ENCODE results near the gene ATP13A1. TPM values are rescaled to one million over a fixed set of nuclear protein-coding genes. Genes with fewer than 3 reads are reported as not detected.
"Not testable (repeated sequence)": the region's sequence is repeated elsewhere in the genome, so short reads cannot be mapped to it uniquely, and the experiment has no call there.

ATP13A1 gene
- polyA plus RNA-seq, 1 of the 3 experiments (the other 2 are of a cell fraction) = 67.9 TPM

DNA sequence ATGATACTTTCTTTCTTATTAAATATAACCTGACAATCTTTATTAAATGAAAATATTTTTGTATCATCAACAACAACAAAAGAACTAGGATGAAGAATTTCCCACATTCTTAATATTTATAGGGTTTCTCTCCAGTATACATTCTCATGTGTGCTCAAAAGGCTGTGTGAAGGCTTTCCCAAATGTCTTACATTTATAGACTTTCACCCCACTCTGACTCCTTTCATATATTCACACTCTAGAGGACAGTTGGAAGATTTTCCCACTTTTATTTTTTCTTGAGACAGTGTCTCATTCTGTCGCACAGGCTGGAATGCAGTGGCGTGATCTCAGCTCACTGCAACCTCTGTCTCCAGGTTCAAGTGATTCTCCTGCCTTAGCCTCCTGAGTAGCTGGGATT lies 47.0 kb upstream of the ATP13A1 start (continued):
- TF ChIP-seq, protein P1, sequence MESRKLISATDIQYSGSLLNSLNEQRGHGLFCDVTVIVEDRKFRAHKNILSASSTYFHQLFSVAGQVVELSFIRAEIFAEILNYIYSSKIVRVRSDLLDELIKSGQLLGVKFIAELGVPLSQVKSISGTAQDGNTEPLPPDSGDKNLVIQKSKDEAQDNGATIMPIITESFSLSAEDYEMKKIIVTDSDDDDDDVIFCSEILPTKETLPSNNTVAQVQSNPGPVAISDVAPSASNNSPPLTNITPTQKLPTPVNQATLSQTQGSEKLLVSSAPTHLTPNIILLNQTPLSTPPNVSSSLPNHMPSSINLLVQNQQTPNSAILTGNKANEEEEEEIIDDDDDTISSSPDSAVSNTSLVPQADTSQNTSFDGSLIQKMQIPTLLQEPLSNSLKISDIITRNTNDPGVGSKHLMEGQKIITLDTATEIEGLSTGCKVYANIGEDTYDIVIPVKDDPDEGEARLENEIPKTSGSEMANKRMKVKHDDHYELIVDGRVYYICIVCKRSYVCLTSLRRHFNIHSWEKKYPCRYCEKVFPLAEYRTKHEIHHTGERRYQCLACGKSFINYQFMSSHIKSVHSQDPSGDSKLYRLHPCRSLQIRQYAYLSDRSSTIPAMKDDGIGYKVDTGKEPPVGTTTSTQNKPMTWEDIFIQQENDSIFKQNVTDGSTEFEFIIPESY (IDR thresholded peaks at IDR 0.05; ENCODE audit: borderline replicate concordance, low read depth) = no peak
- no peak for TF ChIP-seq SIN3A (IDR thresholded peaks at IDR 0.05; ENCODE audit: borderline replicate concordance, low read depth, low read length)

DNA sequence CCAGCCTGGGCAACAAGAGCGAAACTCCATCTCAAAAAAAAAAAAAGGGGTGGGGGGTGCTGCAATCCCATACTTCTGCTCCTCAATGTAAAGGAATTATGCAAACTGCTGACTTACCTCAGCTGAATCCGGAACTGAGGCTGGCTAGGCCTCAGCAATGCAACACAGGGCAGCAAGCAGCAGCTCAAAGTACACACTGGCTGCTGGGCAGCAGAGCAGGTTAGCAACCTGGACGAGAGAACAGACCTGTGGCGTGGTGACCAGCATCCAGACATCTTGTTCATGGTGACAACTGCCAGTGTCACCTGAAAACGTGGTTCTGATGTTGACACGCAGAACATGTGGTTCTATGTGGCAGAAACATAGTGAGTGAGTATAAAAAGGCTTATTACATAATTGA lies 41.4 kb upstream of the ATP13A1 start:
- Histone ChIP-seq H3K27me3 (ENCODE audit: insufficient read depth) (no peaks in the 10 kb centered on the region), H3K9me3 (peaks cover 10% of the 10 kb centered on the region), H3K27ac (ENCODE audit: low read depth in 2 of 2, low read length in 1 of 2) (no peak overlapping the region), H4K20me1 (ENCODE audit: insufficient read depth) (no peaks in the 10 kb centered on the region), H3F3A (replicated peaks; ENCODE audit: insufficient read depth) (no peaks in the 10 kb centered on the region), H2AFZ (ENCODE audit: low read depth) (no peak overlapping the region), H3K36me3 (replicated peaks in 1 of 2; ENCODE audit: control insufficient read depth in 1 of 2, insufficient read depth in 2 of 2, low read length in 1 of 2) (peaks cover 0 to 4% of the 10 kb centered on the region in 2 experiments), H3K4me3 (ENCODE audit: low read depth in 2 of 2, low read length in 1 of 2) (no peak overlapping the region), H3K79me2 (ENCODE audit: insufficient read depth) (no peaks in the 10 kb centered on the region), H3K4me2 (no peak overlapping the region), H3K9ac (no peak overlapping the region), H3K4me1 (ENCODE audit: control insufficient read depth in 1 of 2, insufficient read depth in 2 of 2, low read depth in 1 of 2, low read length in 1 of 2) (no peaks in the 10 kb centered on the region), H3K9me2 (no peaks in the 10 kb centered on the region)
- CTCF ChIA-PET = interaction anchor here (0.6 kb wide), 1 partner anchor 188 kb away, joined by 3 read pairs; no protein-coding TSS in a partner anchor
- POLR2A ChIA-PET = no interaction called here
- WGBS (ENCODE audit: low lambda C conversion rate) = 54% methylated on average over 6 of the region's 6 CpGs
- TF ChIP-seq, protein P2, sequence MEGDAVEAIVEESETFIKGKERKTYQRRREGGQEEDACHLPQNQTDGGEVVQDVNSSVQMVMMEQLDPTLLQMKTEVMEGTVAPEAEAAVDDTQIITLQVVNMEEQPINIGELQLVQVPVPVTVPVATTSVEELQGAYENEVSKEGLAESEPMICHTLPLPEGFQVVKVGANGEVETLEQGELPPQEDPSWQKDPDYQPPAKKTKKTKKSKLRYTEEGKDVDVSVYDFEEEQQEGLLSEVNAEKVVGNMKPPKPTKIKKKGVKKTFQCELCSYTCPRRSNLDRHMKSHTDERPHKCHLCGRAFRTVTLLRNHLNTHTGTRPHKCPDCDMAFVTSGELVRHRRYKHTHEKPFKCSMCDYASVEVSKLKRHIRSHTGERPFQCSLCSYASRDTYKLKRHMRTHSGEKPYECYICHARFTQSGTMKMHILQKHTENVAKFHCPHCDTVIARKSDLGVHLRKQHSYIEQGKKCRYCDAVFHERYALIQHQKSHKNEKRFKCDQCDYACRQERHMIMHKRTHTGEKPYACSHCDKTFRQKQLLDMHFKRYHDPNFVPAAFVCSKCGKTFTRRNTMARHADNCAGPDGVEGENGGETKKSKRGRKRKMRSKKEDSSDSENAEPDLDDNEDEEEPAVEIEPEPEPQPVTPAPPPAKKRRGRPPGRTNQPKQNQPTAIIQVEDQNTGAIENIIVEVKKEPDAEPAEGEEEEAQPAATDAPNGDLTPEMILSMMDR (IDR thresholded peaks at IDR 0.05) = no peak
- no peak for DNase-seq

DNA sequence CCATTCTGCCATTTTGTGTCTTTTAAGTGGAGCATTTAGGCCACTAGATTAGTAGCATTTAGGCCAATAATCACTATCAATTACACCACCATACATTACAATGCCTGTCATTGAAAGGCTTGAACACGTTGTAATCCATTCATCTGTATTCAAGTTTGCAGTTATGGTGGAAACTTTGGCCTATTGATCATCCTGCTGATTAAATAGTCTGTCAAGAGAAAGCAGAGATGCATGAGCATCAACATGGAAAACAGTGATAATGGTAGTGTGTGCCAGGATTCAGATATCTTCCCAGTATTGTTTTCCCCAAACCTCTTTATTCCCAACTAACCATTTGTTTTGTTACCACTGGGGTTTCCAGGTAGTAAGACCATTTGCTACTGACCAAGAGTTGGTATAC lies 37.0 kb upstream of the ATP13A1 start:
- H3K27me3 ChIP-seq (ENCODE audit: insufficient read depth); DNase-seq; H3K9me2 ChIP-seq; CTCF ChIA-PET; H2AFZ ChIP-seq (ENCODE audit: low read depth); H3K79me2 ChIP-seq (ENCODE audit: insufficient read depth); H3K4me1 ChIP-seq (ENCODE audit: control insufficient read depth in 1 of 2, insufficient read depth in 2 of 2, low read depth in 1 of 2, low read length in 1 of 2); H3K36me3 ChIP-seq (replicated peaks in 1 of 2; ENCODE audit: control insufficient read depth in 1 of 2, insufficient read depth in 2 of 2, low read length in 1 of 2); H3K4me3 ChIP-seq (ENCODE audit: low read depth in 2 of 2, low read length in 1 of 2); H3K4me2 ChIP-seq; H4K20me1 ChIP-seq (ENCODE audit: insufficient read depth); H3K9ac ChIP-seq; H3K27ac ChIP-seq (ENCODE audit: low read depth in 2 of 2, low read length in 1 of 2); H3F3A ChIP-seq (replicated peaks; ENCODE audit: insufficient read depth); POLR2A ChIA-PET; H3K9me3 ChIP-seq: not testable (repeated sequence)
- 65% methylated on average over 1 of the region's 1 CpG for WGBS (ENCODE audit: low lambda C conversion rate)

DNA sequence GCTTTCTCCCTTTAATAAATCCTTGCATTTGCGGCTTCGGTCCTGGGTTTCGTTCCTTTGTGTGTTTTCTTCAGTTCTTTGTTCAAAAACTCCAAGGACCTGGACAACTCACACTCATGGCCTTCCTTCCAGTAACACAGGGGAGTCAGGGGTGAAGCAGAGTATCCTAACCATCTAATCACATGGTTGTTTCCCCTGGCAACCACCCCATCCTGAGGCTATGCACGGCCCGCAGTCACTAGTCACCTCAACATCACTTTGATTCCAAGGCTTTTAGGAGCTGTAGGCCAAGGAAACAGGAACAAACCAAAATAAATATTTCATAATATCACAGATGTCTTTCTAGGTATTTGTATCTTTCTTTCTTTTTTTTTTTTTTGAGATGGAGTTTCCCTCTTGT lies 34.1 kb upstream of the ATP13A1 start:
- POLR2A ChIA-PET = no interaction called here
- WGBS (ENCODE audit: low lambda C conversion rate) = 57% methylated on average over 5 of the region's 5 CpGs
- no peaks in the 10 kb centered on the region for H3F3A ChIP-seq (replicated peaks; ENCODE audit: insufficient read depth)
- no peak for TF ChIP-seq RXRA (IDR thresholded peaks at IDR 0.05; ENCODE audit: borderline replicate concordance, low read depth)
- TF ChIP-seq, protein P1 (IDR thresholded peaks at IDR 0.05; ENCODE audit: borderline replicate concordance, low read depth) = no peak
- no peak for TF ChIP-seq RAD21 (IDR thresholded peaks at IDR 0.05; ENCODE audit: low read length)
- TF ChIP-seq, protein P3, sequence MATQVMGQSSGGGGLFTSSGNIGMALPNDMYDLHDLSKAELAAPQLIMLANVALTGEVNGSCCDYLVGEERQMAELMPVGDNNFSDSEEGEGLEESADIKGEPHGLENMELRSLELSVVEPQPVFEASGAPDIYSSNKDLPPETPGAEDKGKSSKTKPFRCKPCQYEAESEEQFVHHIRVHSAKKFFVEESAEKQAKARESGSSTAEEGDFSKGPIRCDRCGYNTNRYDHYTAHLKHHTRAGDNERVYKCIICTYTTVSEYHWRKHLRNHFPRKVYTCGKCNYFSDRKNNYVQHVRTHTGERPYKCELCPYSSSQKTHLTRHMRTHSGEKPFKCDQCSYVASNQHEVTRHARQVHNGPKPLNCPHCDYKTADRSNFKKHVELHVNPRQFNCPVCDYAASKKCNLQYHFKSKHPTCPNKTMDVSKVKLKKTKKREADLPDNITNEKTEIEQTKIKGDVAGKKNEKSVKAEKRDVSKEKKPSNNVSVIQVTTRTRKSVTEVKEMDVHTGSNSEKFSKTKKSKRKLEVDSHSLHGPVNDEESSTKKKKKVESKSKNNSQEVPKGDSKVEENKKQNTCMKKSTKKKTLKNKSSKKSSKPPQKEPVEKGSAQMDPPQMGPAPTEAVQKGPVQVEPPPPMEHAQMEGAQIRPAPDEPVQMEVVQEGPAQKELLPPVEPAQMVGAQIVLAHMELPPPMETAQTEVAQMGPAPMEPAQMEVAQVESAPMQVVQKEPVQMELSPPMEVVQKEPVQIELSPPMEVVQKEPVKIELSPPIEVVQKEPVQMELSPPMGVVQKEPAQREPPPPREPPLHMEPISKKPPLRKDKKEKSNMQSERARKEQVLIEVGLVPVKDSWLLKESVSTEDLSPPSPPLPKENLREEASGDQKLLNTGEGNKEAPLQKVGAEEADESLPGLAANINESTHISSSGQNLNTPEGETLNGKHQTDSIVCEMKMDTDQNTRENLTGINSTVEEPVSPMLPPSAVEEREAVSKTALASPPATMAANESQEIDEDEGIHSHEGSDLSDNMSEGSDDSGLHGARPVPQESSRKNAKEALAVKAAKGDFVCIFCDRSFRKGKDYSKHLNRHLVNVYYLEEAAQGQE (IDR thresholded peaks at IDR 0.05; ENCODE audit: low read depth, low read length) = no peak
- no peak for TF ChIP-seq FOXJ3 (CRISPR knock-in tag; IDR thresholded peaks at IDR 0.05)
- no peak for TF ChIP-seq SMC3 (IDR thresholded peaks at IDR 0.05; ENCODE audit: low read depth, low read length)
- TF ChIP-seq GATA2 (CRISPR knock-in tag; IDR thresholded peaks at IDR 0.05) = no peak
- TF ChIP-seq RFX5 (IDR thresholded peaks at IDR 0.05; ENCODE audit: low read length) = no peak

More for the DNA sequence above, 34.1 kb upstream of the ATP13A1 start:
- Histone ChIP-seq H3K27ac (ENCODE audit: low read depth in 2 of 2, low read length in 1 of 2) (no peak overlapping the region), H2AFZ (ENCODE audit: low read depth) (no peak overlapping the region), H3K79me2 (ENCODE audit: insufficient read depth) (no peaks in the 10 kb centered on the region), H3K4me2 (no peak overlapping the region), H3K9ac (no peak overlapping the region), H3K4me3 (ENCODE audit: low read depth in 2 of 2, low read length in 1 of 2) (no peak overlapping the region), H3K4me1 (ENCODE audit: control insufficient read depth in 1 of 2, insufficient read depth in 2 of 2, low read depth in 1 of 2, low read length in 1 of 2) (no peaks in the 10 kb centered on the region), H3K9me2 (no peaks in the 10 kb centered on the region), H3K9me3 (0 out of 2 replicates have a peak, but pooled peaks cover 3% of the 10 kb centered on the region), H3K36me3 (replicated peaks in 1 of 2; ENCODE audit: control insufficient read depth in 1 of 2, insufficient read depth in 2 of 2, low read length in 1 of 2) (no peaks in the 10 kb centered on the region), H4K20me1 (ENCODE audit: insufficient read depth) (no peaks in the 10 kb centered on the region), H3K27me3 (ENCODE audit: insufficient read depth) (no peaks in the 10 kb centered on the region)
- CTCF ChIA-PET = no interaction called here
- DNase-seq = no peak
